Nucleus accumbens (tissue), 56 donors: ENCODE measurements around the gene PLPPR4.
"Not testable (repeated sequence)": the region's sequence is repeated elsewhere in the genome, so short reads cannot be mapped to it uniquely, and the experiment has no call there.

Experiments used
- DNase-seq, 56 donors: peaks; one replicate each; lab custom pipeline; 2025; lab: John Stamatoyannopoulos, UW

Gene PLPPR4

DNA sequence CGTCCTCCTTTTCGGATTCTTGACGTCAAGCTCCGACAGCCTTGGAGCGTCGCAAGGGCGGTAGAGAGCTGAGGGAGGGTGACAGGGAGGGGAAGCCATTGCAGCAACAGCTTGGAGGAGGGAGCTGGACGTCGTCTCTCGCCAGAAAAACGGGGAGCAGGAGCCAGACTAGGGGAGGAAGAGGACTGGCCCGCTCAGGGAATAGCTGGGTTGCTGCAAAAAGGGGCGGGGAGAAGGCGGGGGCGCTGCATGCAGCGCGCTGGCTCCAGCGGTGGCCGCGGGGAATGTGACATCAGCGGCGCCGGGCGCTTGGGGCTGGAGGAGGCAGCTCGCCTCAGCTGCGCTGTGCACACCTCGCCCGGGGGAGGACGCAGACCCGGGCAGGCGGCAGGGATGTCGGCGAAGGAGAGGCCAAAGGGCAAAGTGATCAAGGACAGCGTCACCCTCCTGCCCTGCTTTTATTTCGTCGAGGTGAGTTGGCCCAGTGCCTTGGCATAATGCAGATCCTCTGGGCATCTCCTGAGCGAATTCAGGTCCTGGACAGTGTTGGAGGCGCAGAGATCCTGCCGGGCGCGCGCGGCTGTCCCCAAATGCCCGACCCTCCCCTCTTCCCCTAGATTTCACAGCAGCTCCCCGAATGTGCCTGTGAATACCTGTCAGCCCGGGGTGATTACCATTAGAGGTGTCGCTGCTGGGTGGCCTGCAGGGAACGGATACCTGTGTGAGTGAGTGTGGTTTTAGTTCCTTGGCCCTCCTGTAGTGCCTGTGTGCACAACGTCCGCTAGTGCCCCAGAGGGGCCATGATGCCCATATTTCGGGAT is at the start of gene PLPPR4:
Gene PLPPR4 (plus strand): TSS at position 292 of the 821 bp plus-strand sequence. CDS start 102 bp downstream, at position 394.
- DNase-seq: peak in 49 of 56 donors; percentile 1 to 75 (median 39)

DNA sequence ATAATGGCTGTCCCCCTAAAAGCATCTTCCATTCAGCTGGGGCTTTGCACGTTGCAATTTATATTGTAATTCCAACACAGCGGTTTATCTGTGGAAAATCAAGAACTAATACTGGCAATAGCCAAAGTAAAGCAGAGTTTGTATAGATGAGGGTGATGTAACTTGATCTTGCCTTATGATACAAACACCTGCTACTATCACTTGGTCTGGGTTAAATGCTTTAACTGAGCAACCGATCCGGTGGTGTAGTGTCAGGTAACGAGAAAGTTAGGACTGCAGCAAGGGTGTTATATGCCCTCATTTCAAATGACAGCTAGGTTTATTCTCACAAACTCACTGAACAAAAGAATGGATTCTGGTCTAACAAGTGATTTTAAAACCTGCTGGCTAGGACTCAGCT is 47.3 kb upstream of the PLPPR4 start:
- DNase-seq: no peak

GRCh38 chr1:99217599-99217998 is 46.7 kb upstream of the PLPPR4 start:
- no peak for DNase-seq

DNA sequence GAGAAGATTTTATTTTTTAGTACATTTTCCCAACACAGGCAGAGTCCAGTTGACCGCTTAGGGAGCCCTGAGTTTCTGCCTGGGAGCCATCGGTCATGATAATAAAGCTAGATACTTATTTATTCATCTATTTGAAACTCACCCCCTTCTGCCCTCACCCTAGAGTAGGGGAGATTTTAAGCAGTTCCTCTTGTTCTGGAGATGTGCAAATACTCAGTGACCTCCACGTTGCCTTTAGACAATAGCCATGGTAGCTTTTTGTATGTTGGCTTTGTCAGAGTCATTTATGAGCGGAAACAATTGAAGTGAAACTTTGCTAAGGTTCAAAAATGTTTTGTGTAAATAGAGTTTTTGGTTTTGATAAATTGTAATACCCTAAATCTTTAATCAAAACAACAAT is 45.7 kb upstream of the PLPPR4 start:
- no peak for DNase-seq

GRCh38 chr1:99218999-99219398 is 45.3 kb upstream of the PLPPR4 start:
- DNase-seq: no peak

DNA sequence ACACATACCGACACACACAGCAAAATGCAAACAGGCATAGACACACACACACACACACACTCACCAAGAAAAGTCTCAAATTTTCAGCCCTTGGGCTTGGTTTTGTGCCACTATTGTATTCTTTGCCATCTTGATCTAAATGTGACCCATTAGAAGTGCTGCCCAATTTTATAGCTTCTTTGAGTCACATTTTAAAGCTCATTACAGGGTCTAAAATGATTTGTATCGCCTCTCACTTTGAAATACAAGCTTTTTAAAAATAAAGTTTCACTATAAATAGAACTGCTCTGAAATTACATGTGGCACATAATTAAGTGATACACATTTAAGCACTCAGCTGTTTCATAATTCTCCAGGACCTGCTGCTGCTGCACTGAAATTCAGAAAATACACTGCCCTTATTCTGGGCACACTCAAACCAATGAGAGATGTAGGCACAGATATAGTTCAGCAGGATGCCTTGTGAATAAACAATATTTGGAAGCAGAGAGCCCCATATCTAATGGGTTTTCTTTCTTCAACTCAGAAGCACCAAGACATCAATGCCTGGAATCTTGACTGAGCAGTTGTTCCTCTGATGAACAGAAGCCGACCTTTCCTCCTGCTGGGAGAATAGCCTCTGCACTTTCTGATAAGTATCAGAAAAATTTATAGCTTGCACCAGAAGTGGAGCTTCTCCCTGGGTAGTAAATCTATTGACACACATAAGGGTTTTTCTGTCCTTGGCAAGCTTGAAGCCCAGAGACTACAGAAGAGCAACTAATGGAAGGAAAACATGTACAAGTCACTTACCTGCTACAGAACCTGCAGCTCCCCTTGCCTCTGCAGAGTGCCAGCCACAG is 37.0 kb upstream of the PLPPR4 start:
- no peak for DNase-seq

- DNase-seq: no peak
Observed at GRCh38 chr1:99228153-99228552, 36.1 kb upstream of the PLPPR4 start.

- DNase-seq: no peak
Observed at GRCh38 chr1:99229122-99229521, 35.2 kb upstream of the PLPPR4 start.

DNA sequence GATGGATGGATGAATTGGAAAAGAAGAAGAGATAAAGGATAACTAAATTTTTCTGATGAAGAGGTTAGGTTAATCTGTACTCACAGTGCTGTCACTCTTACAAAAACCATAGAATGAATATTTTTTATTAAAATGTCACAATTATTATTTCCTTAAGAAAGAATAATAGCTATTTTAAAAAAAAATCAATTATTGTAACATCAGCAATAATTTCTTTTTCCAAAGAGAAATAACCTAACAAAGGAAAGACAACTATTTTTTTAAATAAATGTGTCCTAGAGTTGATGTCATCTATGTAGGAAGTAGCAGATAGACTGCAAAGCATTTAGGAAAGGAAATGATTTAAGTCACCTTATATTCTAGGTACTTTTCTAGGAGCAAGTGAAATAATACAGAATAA is 33.6 kb upstream of the PLPPR4 start:
- DNase-seq: no peak

DNA sequence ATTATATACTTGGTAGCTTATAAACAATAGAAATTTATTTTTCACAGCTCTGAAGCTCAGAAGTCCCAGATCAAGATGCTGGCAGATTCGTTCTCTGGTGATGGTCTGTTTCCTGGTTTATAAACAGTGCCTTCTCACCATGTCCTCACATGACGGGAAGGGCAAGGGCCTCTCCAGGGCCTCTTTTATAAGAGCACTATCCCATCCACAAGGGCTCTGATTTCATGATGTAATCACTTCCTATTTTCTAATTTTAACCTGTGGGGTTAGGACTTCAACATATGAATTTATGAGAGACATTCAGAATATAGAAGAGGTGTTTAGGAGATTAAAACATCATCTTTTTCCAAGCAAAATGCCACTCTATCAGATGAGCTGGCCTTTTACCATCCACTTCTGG is 32.1 kb upstream of the PLPPR4 start:
- DNase-seq: no peak

DNA sequence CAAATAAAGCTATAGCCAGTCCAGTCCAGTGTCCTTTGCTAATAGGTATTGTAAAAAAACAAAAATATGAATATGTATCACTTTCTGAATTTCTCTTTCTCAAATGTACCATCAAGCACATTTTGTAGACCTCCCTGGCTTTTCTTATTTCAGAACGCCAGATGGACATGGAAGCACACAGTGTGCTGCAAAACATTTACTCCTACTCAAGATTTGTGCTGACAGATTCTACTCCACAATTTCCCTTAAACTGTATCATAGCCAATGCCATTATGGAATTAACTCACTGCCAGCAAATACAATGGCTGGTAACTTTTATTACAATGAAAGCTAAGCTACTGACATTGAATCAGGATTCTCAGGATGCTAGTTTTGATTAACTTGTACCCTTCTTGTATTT is 30.8 kb upstream of the PLPPR4 start:
- no peak for DNase-seq

DNA sequence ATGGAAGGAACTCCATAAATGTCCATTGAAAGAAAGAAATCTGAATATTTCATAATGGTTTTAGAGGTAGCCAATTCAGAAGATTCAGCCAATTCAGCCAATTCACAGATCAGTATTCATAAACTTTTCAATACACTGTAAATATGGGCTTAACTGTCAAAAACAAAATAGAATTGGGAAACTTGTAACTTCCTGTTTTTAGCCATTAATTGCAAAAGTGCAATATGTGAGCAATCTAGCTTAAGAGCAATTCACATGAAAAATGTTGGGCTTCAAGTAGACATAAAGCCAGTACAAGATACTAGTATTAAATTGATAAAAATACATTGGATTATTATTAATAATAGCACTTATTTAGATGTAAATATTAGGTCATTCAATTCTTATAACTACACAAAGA is 27.5 kb upstream of the PLPPR4 start:
- no peak for DNase-seq

DNA sequence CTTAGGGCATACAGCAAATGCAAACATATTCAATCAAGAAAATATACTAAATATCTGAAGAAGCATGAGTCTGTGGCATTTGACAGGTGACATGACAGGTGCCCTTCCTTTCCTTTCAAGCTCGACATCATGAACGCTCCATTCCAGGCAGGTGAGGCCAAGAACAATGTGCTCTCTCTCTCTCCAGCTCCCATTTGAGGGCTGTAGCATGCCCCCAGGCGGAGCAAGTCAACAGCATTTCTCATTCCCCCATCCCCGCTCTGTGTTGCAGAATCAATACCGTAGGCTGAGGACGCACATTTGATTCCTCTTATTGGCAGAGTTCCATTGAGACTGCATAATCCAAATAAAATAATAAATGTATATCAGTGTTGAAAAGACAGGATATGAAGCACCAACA is 24.6 kb upstream of the PLPPR4 start:
- DNase-seq: no peak

DNA sequence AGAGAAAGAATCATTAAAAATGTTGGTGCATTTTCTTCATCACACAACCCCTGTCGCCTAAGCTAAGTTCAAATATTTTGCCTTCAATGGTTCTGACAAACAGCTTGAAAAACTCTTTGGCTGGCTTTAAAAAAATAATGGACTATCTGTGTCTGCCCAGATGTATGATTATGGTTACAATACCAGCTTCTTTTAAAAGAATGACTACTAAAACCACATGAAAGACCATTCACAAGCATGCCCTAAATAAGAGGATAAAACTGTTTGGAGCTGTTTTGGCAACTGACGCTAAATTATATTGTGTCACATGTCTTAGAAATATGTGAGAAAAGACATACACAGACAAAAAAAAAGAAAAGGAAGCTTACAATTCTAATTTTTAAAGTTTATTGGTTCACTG is 23.7 kb upstream of the PLPPR4 start:
- DNase-seq: no peak

GRCh38 chr1:99246152-99246551 is 18.1 kb upstream of the PLPPR4 start:
- DNase-seq: no peak

DNA sequence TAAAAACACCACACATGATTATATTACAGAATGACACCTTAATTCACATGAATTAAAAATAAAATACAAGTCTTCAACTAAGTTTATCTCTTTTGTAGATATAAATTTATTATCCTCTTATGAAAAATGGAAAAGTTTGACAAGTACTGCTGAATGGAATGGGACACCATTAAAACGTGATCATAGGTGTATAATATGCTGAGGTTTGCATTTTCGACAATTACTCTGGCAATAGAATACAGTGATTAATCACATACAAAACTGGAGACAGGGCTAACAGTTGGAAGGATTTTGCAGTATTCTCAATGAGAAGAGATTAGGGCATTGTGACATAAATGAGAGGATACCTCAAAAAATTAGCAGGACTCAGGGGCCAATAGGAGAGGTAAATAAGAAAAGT is 17.1 kb upstream of the PLPPR4 start:
- DNase-seq: no peak

DNA sequence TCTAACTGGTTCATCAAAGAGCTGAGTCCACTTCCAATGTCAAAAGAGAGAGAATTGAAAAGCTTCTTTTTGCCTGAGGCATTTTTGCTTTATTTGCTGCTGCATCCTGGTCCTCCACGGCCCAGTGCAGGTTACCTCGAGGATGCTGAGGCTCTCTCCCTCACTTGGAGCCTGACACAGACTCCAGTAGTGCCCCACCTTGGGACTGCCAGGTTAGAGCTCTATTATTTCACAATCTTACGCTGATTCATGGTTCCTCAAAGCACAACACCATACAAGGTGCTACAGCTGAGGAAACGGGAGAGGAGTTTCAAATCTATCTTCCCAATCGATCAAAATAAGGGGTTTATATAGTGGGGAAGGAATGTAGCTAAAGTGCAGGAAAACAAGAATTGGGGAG is 13.6 kb upstream of the PLPPR4 start:
- no peak for DNase-seq

DNA sequence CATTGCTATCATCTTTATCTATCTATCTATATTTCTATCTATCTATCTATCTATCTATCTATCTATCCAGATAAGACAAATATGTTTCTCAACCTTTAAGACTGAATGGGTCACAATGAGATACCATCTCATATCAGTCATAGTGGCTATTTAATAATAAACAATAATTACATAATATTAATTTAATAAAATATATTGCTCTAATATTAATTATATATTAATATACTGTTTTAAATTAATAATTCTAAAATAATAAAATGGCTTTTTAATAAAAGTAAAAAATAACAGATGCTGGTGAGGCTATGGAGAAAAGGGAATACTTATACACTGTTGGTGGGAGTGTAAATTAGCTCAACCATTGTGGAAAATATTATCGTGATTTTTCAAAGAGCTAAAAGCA is 13.0 kb upstream of the PLPPR4 start:
- DNase-seq: no peak

GRCh38 chr1:99252630-99253029 is 11.7 kb upstream of the PLPPR4 start:
- DNase-seq: peak in 1 of 56 donors; percentile 4

- not testable (repeated sequence) for DNase-seq
Observed at GRCh38 chr1:99260402-99260801, 3.9 kb upstream of the PLPPR4 start.

DNA sequence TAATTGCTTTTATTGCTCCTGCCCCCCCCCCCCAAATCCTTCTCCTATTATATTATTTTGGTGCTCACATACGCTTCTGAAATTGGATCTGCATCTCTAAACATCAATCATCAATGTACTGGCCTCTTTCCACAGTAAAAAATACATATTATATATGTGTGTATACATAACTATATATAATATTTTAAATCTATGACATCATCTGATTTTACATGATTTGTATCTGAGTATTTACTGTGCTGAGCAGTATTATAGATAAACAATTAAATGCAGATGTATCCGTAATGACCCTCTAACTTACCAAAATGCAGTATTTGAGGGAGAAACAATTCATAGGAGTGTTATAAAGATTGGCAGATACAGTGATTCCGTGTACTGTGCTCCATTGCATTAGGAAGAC is 832 bp downstream of the PLPPR4 start:
- DNase-seq: no peak

DNA sequence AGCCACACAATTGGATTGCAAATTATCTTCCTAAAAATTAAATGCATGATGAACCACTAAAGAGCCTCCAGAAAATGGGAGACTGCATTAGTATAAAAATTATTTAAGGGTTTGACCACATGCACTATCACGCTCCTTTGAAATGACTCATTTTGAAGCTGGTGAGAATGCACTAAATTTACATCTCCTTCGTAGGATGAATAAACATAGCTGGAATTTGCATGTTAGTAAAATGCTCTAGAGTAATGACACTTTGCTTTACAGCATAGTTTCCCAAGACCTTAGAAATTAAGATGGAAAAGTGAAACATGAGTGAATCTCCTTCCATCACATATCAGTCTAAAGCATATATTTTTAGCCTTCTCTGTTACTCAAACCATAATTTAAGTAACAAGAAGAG is 2.4 kb downstream of the PLPPR4 start:
- DNase-seq: no peak
